Omental fat pad (tissue), 4 donors: ENCODE data around the gene ADGRD1. TPM values are rescaled to one million over a fixed set of nuclear protein-coding genes. Genes with fewer than 3 reads are reported as not detected.

ENCODE experiments used
- ATAC-seq: fragments of 150-250 bp; one replicate; pipeline ENCODE4 v1.9.1; 2016; ENCODE audit warnings: mild to moderate bottlenecking, moderate library complexity; ENCODE audit not compliant: low FRiP score
- DNase-seq: peaks from one replicate; pipeline ENCODE4 v3.0.0-alpha.2; 2019; ENCODE audit warnings: low spot score
- CTCF ChIP-seq, 3 donors: fragments of 450-650 bp; IDR thresholded peaks; one replicate each; pipeline ENCODE4 v1.5.1; 2016 to 2017; ENCODE audit warnings: antibody characterized with exemption in 3 of 3, mild to moderate bottlenecking in 3 of 3, moderate library complexity in 2 of 3
- total RNA-seq, 4 donors: library from RNA; depleted of rRNA; stranded (reverse); fragments of >200 nt; gene quantifications; one replicate each; pipeline ENCODE4 v1.1.0, GENCODE V29; 2016

Gene ADGRD1
- total RNA-seq, 4 donors from 2014 or later, result 34.3 to 98.6 (median 52.4) TPM

GRCh38 chr12:131034631-131035244, 81.0 kb downstream of the ADGRD1 start:
- no peak for DNase-seq
- no peak for ATAC-seq
- TF ChIP-seq CTCF (IDR thresholded peaks at IDR 0.05), result no peak

GRCh38 chr12:131035245-131035681, 81.6 kb downstream of the ADGRD1 start:
- no peak for TF ChIP-seq CTCF (IDR thresholded peaks at IDR 0.05)
- ATAC-seq, result no peak
- no peak for DNase-seq

GRCh38 chr12:131038159-131038558, 84.5 kb downstream of the ADGRD1 start:
- TF ChIP-seq CTCF (IDR thresholded peaks at IDR 0.05), result no peak
- ATAC-seq, result no peak
- no peak for DNase-seq

GRCh38 chr12:131038961-131039950, 85.5 kb downstream of the ADGRD1 start:
- no peak for DNase-seq
- no peak for ATAC-seq
- no peak for TF ChIP-seq CTCF (IDR thresholded peaks at IDR 0.05)

- DNase-seq, result no peak
- no peak for TF ChIP-seq CTCF (IDR thresholded peaks at IDR 0.05)
- no peak for ATAC-seq
These were observed 86.8 kb downstream of the ADGRD1 start for GRCh38 chr12:131040491-131040890.

- DNase-seq (no peak), ATAC-seq (no peak)
- TF ChIP-seq CTCF (IDR thresholded peaks at IDR 0.05), result no peak
These were observed 87.7 kb downstream of the ADGRD1 start for GRCh38 chr12:131041216-131041967.
